ENCODE measurements around the gene TMEM235.

The TMEM235 gene

DNA sequence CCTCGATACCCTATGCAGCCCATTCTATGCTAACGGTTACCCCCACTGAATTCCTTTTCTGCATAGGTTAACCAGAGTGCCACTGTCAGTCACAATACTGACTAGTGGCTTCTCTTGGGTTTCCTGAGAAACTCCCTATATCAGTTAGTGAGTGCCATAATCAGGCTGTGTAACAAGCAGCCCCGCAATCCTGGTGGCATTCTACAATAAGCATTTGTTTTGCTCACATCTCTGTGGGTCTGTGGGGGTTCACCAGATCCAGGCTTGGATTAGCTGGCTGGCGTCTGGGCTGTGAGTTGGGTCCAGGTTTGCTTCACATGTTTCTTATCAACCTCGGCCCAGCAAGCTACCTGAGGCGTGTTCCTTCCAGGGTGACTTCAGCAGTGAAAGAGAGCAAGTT lies 42.4 kb downstream of the TMEM235 start:
- DNase-seq: no peak

DNA sequence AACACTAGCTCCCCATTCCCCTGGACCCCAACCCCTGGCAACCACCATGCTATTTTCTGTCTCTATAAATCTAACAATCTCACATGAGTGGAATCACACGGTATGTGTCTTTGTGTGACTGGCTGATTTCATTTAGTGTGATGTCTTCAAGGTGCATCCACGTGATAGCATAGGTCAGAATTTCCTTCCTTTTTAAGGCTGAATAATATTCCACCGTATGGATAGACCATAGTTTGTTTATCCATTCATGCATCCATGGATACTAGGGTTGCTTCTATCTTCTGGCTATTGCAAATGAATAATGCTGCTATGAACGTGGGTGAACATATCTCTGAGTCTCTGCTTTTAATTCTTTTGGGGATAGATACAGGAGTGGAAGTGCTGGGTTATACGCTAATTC lies 43.9 kb downstream of the TMEM235 start:
- no peak for DNase-seq

DNA sequence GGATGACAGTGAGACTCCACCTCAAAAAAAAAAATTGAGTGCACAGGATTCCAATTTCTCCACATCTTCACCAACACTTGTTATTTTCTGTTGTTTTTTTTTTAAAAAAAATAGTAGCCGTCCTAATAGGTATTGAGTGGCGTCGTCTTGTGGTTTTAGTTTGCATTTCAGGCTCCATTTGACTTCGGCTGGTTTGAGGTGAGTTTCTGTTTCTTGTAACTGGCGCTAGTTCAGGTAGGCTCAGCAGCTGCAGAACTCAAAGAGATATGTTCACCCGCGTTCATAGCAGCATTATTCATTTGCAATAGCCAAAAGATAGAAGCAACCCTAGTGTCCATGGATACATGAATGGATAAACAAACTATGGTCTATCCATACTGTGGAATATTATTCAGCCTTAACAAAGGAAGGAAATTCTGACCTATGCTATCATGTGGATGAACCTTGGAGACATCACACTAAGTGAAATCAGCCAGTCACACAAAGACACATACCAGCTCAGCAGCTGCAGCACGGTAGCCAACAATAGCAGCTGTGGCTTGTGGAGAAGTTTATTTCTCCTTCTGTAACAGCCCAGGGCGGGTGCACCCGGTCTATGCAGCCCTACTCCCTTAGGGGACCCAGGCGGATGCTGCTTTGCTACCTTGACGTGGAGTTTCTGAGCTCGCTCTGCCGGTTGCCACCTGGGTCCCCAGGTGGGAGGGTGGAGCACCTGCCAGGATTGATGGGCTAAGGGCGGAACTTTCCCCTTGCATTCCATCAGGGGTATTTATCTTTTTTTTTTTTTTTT lies 44.9 kb downstream of the TMEM235 start:
- no peak for DNase-seq

DNA sequence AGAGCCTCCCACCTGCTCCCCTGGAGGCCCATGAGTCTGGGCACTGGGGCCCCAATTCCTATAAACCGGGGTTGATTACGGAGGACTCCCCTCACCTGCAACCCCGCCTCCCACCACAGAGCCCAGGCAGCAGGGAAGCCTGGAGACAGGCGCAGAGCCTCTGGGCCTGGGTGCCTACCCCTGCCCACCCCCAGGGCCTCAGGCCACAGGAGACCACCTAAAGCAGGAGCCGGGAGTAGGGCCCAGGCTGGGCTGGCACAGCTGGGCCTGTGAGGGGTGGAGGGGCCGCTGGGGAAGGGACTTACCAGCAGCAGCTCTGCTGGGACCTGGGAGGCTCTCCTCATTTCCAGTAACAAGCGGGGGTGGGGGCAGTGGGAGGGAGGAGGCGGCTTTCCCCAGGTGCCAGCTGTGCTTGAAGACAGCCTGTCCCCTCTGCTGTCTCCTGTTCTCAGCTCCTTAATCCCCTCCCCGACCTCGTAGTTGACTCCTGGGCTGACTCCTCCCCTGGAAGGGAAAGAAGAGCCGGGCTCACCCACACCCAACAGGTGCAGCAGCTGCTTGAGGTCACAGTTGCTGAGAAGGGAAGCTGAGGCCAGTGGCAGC lies 46.8 kb downstream of the TMEM235 start:
- peak; percentile 85 for DNase-seq

DNA sequence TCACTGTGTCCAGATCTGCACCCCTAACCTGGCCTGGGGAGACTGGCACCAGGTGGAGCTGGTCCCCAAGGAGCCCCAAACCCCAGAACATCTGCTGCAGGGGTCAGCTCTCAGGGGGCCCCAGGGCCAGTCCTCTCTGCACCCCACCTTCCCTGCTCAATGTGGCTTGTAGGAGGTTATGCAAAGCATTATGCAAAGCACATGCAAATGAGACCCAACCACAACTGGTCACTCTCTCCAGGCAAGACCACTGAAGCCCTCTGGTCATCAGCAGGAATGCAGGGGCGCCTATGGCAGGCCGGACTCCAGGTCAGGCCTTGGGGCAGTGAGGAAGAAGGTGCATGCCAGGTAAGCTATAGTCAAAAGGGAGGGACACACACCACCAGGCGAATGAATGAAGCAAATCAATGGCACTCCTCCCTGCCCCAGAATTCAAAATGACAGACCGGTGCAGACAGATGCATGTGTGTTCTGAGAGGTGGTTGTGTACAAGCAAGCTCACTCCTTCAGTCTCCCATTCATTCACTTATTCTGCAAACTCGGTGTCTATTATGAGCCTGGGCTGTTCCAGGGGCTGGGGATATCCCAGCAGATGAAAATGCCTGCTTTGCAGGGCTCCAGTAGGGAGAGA lies 48.0 kb downstream of the TMEM235 start:
- DNase-seq: no peak

DNA sequence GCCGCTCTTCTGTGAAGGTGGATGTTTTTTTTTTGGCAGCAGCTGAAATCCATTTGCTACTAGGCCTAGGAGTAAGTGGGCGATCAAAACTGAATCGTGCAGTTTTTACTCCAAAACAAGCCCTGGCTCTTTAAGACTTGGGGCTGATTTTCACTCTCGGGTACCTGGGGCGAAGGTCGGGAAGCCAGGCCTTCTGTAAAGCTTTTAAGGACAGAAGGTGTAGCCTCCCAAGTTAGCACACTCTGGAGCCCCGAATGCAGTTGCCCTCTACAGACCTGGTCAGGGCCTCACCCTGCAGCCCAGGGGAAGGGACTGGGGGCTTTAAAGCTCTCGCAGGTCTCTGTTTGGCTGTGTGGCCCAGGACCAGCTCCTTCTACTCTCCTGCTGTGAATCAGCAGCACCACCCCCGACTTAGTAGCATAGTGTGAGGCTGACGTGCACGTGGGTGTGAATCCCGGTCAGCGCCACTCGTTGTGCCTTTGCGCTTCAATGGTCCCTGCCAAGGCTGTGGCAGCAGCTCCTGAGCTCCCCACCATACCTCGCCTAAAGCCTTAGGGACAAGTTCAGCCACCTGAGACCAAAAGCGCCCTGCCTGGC lies 49.9 kb downstream of the TMEM235 start:
- DNase-seq: no peak

DNA sequence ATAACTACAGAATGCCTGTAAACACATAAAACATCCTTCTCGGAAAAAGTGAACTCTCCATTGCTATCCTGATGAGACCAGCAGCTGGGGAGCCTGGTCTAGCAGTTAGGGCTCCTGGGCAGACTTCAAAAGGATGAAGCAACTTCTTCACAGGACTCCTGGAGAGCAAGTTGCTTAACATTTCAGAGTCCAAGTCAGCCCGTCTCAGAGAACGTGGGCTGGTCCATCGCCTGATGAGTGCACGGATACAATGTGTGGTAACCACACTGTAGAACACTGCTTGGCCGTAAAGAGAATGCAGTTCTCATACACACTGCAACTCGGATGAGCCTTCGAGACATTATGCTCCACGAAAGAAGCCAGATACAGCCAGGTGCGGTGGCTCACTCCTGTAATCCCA lies 52.7 kb downstream of the TMEM235 start:
- no peak for DNase-seq

DNA sequence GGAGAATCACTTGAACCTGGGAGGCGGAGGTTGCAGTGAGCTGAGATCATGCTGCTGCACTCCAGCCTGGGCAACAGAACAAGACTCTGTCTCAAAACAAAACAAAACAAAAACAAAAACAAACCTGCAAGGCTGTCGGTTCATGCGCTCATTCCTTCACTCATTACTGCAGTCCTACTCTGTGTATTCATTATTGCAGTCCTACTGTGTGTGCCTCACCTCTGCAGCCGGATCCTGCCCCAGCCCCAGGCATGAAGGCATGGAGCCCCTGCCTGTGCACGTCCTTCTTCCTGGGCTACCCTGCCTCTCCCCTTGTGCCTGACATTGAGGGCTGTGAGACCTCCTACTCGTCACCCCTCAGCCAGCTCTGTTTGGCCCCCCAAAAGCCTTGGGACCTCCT lies 57.6 kb downstream of the TMEM235 start:
- no peak for DNase-seq

DNA sequence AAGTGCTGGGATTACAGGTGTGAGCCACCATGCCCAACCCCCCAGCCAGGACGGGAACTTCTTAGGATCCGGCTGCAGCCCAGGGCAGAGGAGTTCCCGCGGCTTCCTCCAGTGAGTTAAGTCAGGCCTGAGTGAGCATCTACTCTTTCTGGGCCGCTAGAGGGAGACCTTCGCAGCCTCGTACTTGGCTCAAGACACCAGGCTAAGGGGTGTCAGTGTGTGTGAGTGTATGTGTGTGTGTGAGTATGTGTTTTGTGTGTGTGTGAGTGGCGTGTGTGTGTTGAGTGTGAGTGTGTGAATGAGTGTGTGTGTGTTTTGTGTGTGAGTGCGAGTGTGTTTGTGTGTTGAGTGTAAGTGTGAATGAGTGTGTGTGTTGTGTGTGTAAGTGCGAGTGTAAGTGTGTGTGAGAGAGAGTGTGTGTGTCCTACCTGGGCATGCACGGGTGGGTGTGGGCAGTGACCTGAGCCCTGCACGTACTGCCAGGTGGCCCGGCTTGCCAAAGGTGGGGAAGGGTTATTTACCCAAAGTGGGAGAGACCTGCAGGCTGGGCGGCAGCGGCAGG lies 58.5 kb downstream of the TMEM235 start:
- DNase-seq: peak; percentile 92

Measured in DMS53 (cell line).